Heart right ventricle (tissue), 16 donors: Measurements from ENCODE around the gene SLC4A5. TPM values are rescaled to one million over a fixed set of nuclear protein-coding genes. Genes with fewer than 3 reads are reported as not detected.

ENCODE experiments used
- ATAC-seq, 8 donors: fragments of 200-7000 bp; cut with Tn5 transposase; one replicate each; pipeline ENCODE4 v1.9.1; 2020; ENCODE audit warnings: mild to moderate bottlenecking in 8 of 8, moderate library complexity in 8 of 8, moderate number of reproducible peaks in 1 of 8
- DNase-seq, 2 donors: peaks; one replicate each; pipeline ENCODE4 v3.0.0-alpha.2; 2020
- H3K27ac ChIP-seq, 10 donors: fragments of 200-600 bp; sonication (generic) in 2 of 10; one replicate each; pipeline versions ENCODE4 v1.5.0 to v1.8.0; 2020 to 2022; ENCODE audit warnings: mild to moderate bottlenecking in 3 of 10
- H3K27me3 ChIP-seq, 7 donors: fragments of 200-600 bp; one replicate each; pipeline ENCODE4 v1.8.0; 2021 to 2022; ENCODE audit warnings: mild to moderate bottlenecking in 2 of 7
- H3K36me3 ChIP-seq, 9 donors: fragments of 200-600 bp; sonication (generic) in 1 of 9; one replicate each; pipeline versions ENCODE4 v1.5.0 to v1.8.0; 2020 to 2022; ENCODE audit warnings: mild to moderate bottlenecking in 2 of 9
- H3K4me1 ChIP-seq, 9 donors: fragments of 200-600 bp; sonication (generic) in 1 of 9; one replicate each; pipeline versions ENCODE4 v1.5.0 to v1.8.0; 2020 to 2022; ENCODE audit warnings: mild to moderate bottlenecking in 4 of 9
- H3K4me3 ChIP-seq, 10 donors: fragments of 200-600 bp; sonication (generic) in 2 of 10; one replicate each; pipeline versions ENCODE4 v1.5.0 to v1.8.0; 2020 to 2022; ENCODE audit warnings: mild to moderate bottlenecking in 7 of 10, moderate library complexity in 2 of 10
- H3K9me3 ChIP-seq, 11 donors: fragments of 200-600 bp in 10 of 11; sonication (generic) in 2 of 11; one replicate each; pipeline versions ENCODE4 v1.5.0 to v1.8.0; 2013 to 2022; ENCODE audit warnings: mild to moderate bottlenecking in 2 of 11, control low read depth in 1 of 11, moderate library complexity in 1 of 11
- CTCF ChIP-seq, 9 donors: fragments of 200-600 bp; sonication (generic) in 2 of 9; IDR thresholded peaks; one replicate each; pipeline versions ENCODE4 v1.5.0 to v1.8.0; 2021 to 2022; ENCODE audit warnings: antibody characterized with exemption in 9 of 9, mild to moderate bottlenecking in 5 of 9, moderate library complexity in 1 of 9
- WGBS, 2 donors: extraction: QIAGEN DNeasy Blood & Tissue Kit; methylation state at CpG; one replicate each; pipeline ENCODE4 v1.1.7; 2013; ENCODE audit warnings: inconsistent platforms in 1 of 2; 5-methylcytosine and 5-hydroxymethylcytosine counted together
- intact Hi-C, 10 donors: fragments of 100-400 bp; cut with DNase I; formaldehyde crosslinking; loops; one replicate each; pipeline versions ENCODE4 v1.11.1 to v1.14.2; 2022
- polyA plus RNA-seq, 2 donors: library from polyadenylated mRNA; stranded (reverse); fragments of 200-250 nt; gene quantifications; one replicate each; pipeline ENCODE4 v1.2.3, GENCODE V29; 2013
- total RNA-seq, 10 donors: library from RNA; stranded (reverse); fragmentation: NEBNext Ultra II Directional in 3 of 10; extraction: Animal tissue kit (Norgen Biotek cat#: 25700) in 3 of 10; gene quantifications; one replicate each; pipeline versions ENCODE4 v1.2.1 to v1.2.4, GENCODE V29; 2021 to 2023
- donor health status: Arrhythmogenic right ventricular cardiomyopathy.
- donor health status: ischemic (EF 13 %, LVEDD 7.1; RV severe dilation, severe dysfunction).
- donor health status: healthy with polysubstance abuse.
- donor health status: DM: no; HTN: yes; CAD: no.
- donor health status: DM: no; HTN: no; CAD: no.
- donor health status: ischemic (EF 25% LVEDD 6.9; RV normal size, moderate dysfunction).
- donor health status: ischemic (EF 25% LVEDD 5.7; RV mildly dilated, moderate dysfunction).
- donor health status: healthy.
- donor health status: DM: yes; HTN: yes; CAD: no.
- donor health status: Ischemic cardiomyopathy.
- donor health status: ischemic (EF 35%, LVEDD 5.7; RV mildly dilated, moderate dysfunction).
- donor health status: nonischemic (EF 11% LVEDD 7.7; RV severe dilation, severe dysfunction).
- donor health status: DM: yes; HTN: yes; CAD: no.
- donor health status: PGD.
- donor health status: ischemic (EF 29% LVEDD 5.4; RV normal size, mild dysfunction).
- donor health status: nonischemic (EF 23%, LVEDD 6.1; RV moderate dilation, normal function).

Gene SLC4A5
- total and polyA plus RNA-seq, 12 donors = 0.43 to 4.6 (median 1.9) TPM

- Histone ChIP-seq H3K27ac (peak overlapping the region in 4 of 10 donors; percentile 19 to 92 (median 28)), H3K4me1 (peaks cover 0 to 77% (median 30%) of the 10 kb centered on the region in 9 donors), H3K4me3 (no peak overlapping the region), H3K27me3 (no peaks in the 10 kb centered on the region), H3K9me3 (no peaks in the 10 kb centered on the region), H3K36me3 (peaks cover 0 to 65% (median 10%) of the 10 kb centered on the region in 9 donors)
- WGBS, 2 donors = 81 to 87% methylated on average over 5 of the region's 5 CpGs
- ATAC-seq (no peak), DNase-seq (no peak)
- intact Hi-C loops = no loop called here
- no peak for TF ChIP-seq CTCF (IDR thresholded peaks at IDR 0.05)
Observed at GRCh38 chr2:74205113-74205512, 138.1 kb downstream of the SLC4A5 start.

- Histone ChIP-seq H3K9me3 (no peaks in the 10 kb centered on the region), H3K27me3 (no peaks in the 10 kb centered on the region), H3K36me3 (peaks cover 0 to 58% (median 10%) of the 10 kb centered on the region in 9 donors), H3K4me1 (peaks cover 0 to 84% (median 37%) of the 10 kb centered on the region in 9 donors), H3K27ac (peak overlapping the region in 4 of 10 donors; percentile 19 to 92 (median 28)), H3K4me3 (no peak overlapping the region)
- WGBS, 2 donors = 95 to 98% methylated on average over 3 of the region's 3 CpGs
- no peak for DNase-seq
- ATAC-seq = no peak
- no peak for TF ChIP-seq CTCF (IDR thresholded peaks at IDR 0.05)
- intact Hi-C loops = no loop called here
Observed at GRCh38 chr2:74204436-74204835, 138.8 kb downstream of the SLC4A5 start.

- peak overlapping the region in 1 of 10 donors; percentile 75 for H3K4me3 ChIP-seq
- intact Hi-C loops = no loop called here
- WGBS, 2 donors = 9 to 17% methylated on average over 1 of the region's 1 CpG
- H3K36me3 ChIP-seq = peaks cover 0 to 30% (median 0%) of the 10 kb centered on the region in 9 donors
- H3K27ac ChIP-seq = peak overlapping the region in 9 of 10 donors; percentile 40 to 89 (median 46)
- DNase-seq = peak in 1 of 2 donors; percentile 33
- TF ChIP-seq CTCF (IDR thresholded peaks at IDR 0.05) = no peak
- H3K9me3 ChIP-seq = no peaks in the 10 kb centered on the region
- no peaks in the 10 kb centered on the region for H3K27me3 ChIP-seq
- H3K4me1 ChIP-seq = peaks cover 0 to 74% (median 39%) of the 10 kb centered on the region in 9 donors
- peak in 7 of 8 donors; percentile 5 to 60 (median 36) for ATAC-seq
Observed at GRCh38 chr2:74201596-74201995, 141.6 kb downstream of the SLC4A5 start.

GRCh38 chr2:74201196-74201595 lies 142.0 kb downstream of the SLC4A5 start:
- H3K4me1 ChIP-seq = peaks cover 0 to 70% (median 38%) of the 10 kb centered on the region in 9 donors
- intact Hi-C loops = no loop called here
- ATAC-seq (no peak), DNase-seq (no peak)
- no peaks in the 10 kb centered on the region for H3K27me3 ChIP-seq
- H3K27ac ChIP-seq = peak overlapping the region in 9 of 10 donors; percentile 40 to 89 (median 46)
- no peak for TF ChIP-seq CTCF (IDR thresholded peaks at IDR 0.05)
- H3K36me3 ChIP-seq = peaks cover 0 to 28% (median 0%) of the 10 kb centered on the region in 9 donors
- H3K4me3 ChIP-seq = peak overlapping the region in 3 of 10 donors; percentile 5 to 86 (median 75)
- WGBS, 2 donors = 80 to 81% methylated on average over 3 of the region's 3 CpGs
- no peaks in the 10 kb centered on the region for H3K9me3 ChIP-seq
